MCF 10A (cell line): ENCODE data around the gene SERPINA12. TPM values are rescaled to one million over a fixed set of nuclear protein-coding genes. Genes with fewer than 3 reads are reported as not detected.

Source experiments
- BruUV-seq: library from RNA; stranded (reverse); fragments of 400-500 nt; replicated peaks from 2 replicates; lab custom pipeline; 2021; lab: Mats Ljungman, UMichigan
- CTCF ChIA-PET: fragments of 300-600 bp; sonication (Branson Sonifier 250); formaldehyde crosslinking; extraction: SDS; loops from one replicate; lab custom pipeline; 2021; ENCODE audit warnings: antibody characterized with exemption, inconsistent platforms; lab: Yijun Ruan, JAX
- POLR2A ChIA-PET: fragments of 300-600, 350-650 bp; sonication (Branson Sonifier 250); formaldehyde crosslinking; extraction: SDS; loops from one replicate; lab custom pipeline; 2020; ENCODE audit warnings: antibody characterized with exemption, inconsistent platforms; lab: Yijun Ruan, JAX
- DNase-seq: peaks from one replicate; pipeline ENCODE4 v3.0.0-alpha.2; 2018; ENCODE audit not compliant: unreplicated experiment
- H3K27ac Mint-ChIP-seq: one replicate; pipeline ENCODE4 v1.8.0; 2022; ENCODE audit warnings: mild to moderate bottlenecking, low read depth, mixed read lengths; ENCODE audit not compliant: unreplicated experiment
- H3K27me3 Mint-ChIP-seq: one replicate; pipeline ENCODE4 v1.8.0; 2022; ENCODE audit warnings: mixed read lengths; ENCODE audit not compliant: insufficient read depth, unreplicated experiment
- H3K36me3 Mint-ChIP-seq: one replicate; pipeline ENCODE4 v1.8.0; 2022; ENCODE audit warnings: mild to moderate bottlenecking, moderate library complexity, mixed read lengths; ENCODE audit not compliant: insufficient read depth, unreplicated experiment
- H3K4me1 Mint-ChIP-seq: one replicate; pipeline ENCODE4 v1.8.0; 2022; ENCODE audit warnings: mixed read lengths; ENCODE audit not compliant: insufficient read depth, unreplicated experiment
- H3K4me3 Mint-ChIP-seq: one replicate; pipeline ENCODE4 v1.8.0; 2022; ENCODE audit warnings: mild to moderate bottlenecking, moderate library complexity, mixed read lengths; ENCODE audit not compliant: unreplicated experiment
- H3K9me3 Mint-ChIP-seq: one replicate; pipeline ENCODE4 v1.8.0; 2022; ENCODE audit warnings: mixed read lengths; ENCODE audit not compliant: unreplicated experiment
- intact Hi-C: fragments of 100-400 bp; cut with micrococcal nuclease; formaldehyde crosslinking; loops from 2 replicates; pipeline ENCODE4 v1.14.1; 2022
- total RNA-seq: library from RNA; stranded (reverse); gene quantifications from 2 replicates; pipeline ENCODE4 v1.2.3, GENCODE V29; 2022
- TF ChIP-seq, protein P1 (sequence below): fragments of 200-600 bp; IDR thresholded peaks from one replicate; pipeline ENCODE4 v1.8.0; 2022; ENCODE audit warnings: antibody characterized with exemption, mild to moderate bottlenecking; ENCODE audit not compliant: unreplicated experiment

The SERPINA12 gene
- total RNA-seq, 1 experiment from 2014 or later = not detected

DNA sequence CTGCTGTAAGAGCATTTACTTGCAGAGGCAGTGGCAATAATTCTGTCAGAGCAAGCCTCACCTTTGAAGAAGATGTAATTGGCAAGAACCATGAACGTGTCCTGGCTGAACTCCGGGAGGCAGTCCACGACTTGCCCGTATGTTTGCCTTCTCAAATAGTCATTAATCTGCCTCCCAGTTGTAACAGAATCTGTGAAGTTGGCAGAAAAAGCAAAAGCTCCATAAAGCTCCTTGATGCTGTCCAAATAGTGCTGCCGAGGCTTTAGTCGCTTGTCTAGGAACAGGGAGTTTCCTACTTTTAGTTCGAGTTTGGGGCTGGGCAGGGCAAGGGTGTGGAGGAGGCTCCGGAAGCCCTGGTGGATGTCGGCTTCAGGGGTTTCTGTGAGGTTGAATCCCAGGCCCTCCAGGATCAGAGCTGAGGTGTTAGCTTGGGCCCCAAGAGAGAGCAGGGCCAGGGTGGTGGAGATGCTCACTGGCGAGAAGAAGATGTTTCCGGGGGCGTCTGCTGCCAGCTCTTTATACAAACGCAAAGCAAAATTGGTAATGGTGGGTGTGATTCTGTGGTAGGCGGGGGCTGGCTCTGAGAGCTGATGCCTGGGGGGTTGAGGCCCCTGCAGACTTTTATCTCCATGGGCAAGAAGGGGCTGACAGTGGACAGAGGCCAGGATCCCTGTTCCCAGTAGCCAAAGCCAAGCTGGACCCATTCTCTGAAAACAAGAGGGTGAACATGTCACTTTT, 61.0 kb downstream of the SERPINA12 start:
- no TSS peak for BruUV-seq
- Mint-ChIP-seq H3K27me3 (peaks cover 44% of the 10 kb centered on the region), H3K4me1 (no peaks in the 10 kb centered on the region), H3K9me3 (no peaks in the 10 kb centered on the region), H3K4me3 (no peak overlapping the region), H3K36me3 (no peaks in the 10 kb centered on the region), H3K27ac (no peak overlapping the region)
- DNase-seq = no peak
- TF ChIP-seq, protein P1, sequence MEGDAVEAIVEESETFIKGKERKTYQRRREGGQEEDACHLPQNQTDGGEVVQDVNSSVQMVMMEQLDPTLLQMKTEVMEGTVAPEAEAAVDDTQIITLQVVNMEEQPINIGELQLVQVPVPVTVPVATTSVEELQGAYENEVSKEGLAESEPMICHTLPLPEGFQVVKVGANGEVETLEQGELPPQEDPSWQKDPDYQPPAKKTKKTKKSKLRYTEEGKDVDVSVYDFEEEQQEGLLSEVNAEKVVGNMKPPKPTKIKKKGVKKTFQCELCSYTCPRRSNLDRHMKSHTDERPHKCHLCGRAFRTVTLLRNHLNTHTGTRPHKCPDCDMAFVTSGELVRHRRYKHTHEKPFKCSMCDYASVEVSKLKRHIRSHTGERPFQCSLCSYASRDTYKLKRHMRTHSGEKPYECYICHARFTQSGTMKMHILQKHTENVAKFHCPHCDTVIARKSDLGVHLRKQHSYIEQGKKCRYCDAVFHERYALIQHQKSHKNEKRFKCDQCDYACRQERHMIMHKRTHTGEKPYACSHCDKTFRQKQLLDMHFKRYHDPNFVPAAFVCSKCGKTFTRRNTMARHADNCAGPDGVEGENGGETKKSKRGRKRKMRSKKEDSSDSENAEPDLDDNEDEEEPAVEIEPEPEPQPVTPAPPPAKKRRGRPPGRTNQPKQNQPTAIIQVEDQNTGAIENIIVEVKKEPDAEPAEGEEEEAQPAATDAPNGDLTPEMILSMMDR = no peak
- CTCF ChIA-PET = interaction anchor here (0.6 to 1.6 kb wide), 4 partner anchors 15 to 258 kb away, joined by 4 to 10 read pairs (median 5); no protein-coding TSS in a partner anchor
- intact Hi-C loops = no loop called here
- POLR2A ChIA-PET = interaction anchor here (0.6 kb wide), 1 partner anchor 275 kb away, joined by 3 read pairs; no protein-coding TSS in a partner anchor

DNA sequence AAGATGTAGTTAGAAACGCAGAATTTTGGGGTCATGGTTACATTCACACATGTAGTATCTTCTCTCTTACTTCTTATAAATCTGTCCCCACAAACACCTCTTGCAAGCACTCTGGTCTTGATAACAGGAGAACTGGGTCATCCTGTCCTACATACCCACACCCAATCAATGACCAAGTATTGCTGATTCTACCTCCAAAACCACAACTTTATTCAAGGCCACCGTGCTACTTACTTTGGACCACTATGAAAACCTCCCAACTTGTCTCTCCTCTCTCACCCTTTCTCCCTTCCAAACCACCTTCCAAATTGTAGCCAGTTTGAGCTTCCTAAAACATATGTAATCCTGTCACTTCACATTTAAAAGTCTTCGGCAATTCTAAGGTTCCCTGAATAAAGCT, 62.1 kb downstream of the SERPINA12 start:
- intact Hi-C loops = no loop called here
- ChIA-PET CTCF (interaction anchor here (0.6 to 1.3 kb wide), 5 partner anchors 13 to 311 kb away, joined by 3 to 6 read pairs (median 4); no protein-coding TSS in a partner anchor), POLR2A (interaction anchor here (0.6 kb wide), 1 partner anchor 163 kb away, joined by 3 read pairs; no protein-coding TSS in a partner anchor)
- Mint-ChIP-seq H3K36me3 (no peaks in the 10 kb centered on the region), H3K27me3 (peaks cover 34% of the 10 kb centered on the region), H3K4me1 (no peaks in the 10 kb centered on the region), H3K9me3 (no peaks in the 10 kb centered on the region), H3K27ac (no peak overlapping the region), H3K4me3 (no peak overlapping the region)
- no TSS peak for BruUV-seq
- TF ChIP-seq, protein P1 = no peak
- DNase-seq = no peak

DNA sequence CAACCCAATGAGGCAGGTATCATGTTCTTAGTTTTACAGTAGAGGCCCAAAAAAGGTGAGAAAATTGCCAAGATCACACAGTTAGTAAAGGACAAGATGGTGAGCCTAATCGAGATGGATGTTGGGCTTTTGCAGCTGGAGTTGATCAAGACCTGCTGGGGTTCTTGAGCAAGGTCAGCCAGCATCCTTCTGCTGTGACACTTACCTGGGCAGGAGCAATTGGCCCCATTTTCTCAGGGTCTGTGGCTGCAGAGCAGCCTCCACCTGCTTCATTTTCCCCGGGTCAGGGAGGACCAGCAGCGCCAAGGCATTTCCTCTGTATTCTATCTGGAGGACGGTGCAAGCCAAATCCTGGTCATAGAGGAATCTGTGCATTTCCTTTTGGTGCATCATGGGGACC, 63.1 kb downstream of the SERPINA12 start:
- TF ChIP-seq, protein P1 = no peak
- Mint-ChIP-seq H3K27ac (no peak overlapping the region), H3K4me3 (no peak overlapping the region), H3K4me1 (no peaks in the 10 kb centered on the region), H3K27me3 (peaks cover 23% of the 10 kb centered on the region), H3K36me3 (no peaks in the 10 kb centered on the region), H3K9me3 (peaks cover 7% of the 10 kb centered on the region)
- intact Hi-C loops = no loop called here
- BruUV-seq = no TSS peak
- ChIA-PET CTCF (interaction anchor here (0.8 to 1.3 kb wide), 4 partner anchors 12 to 310 kb away, joined by 3 to 6 read pairs (median 4); no protein-coding TSS in a partner anchor), POLR2A (no interaction called here)
- no peak for DNase-seq

DNA sequence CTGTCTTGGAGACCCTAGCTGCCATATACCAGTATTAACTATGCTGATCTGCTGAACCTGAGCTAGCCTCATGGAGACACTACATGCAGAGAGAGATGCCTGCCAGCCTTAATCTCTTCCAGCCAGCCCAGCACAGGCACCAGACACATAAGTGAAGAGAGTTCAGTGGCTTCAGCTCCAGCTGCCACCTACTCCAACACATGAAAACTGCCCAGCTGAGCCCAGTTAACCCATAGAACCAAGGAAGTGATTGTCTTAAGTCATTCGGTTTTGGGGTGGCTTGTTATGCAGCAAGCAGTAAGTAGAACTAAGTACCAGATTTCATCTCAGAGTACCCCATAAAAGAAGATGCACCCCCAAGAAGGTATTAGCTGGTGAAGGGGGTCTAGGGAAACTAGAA, 64.3 kb downstream of the SERPINA12 start:
- Mint-ChIP-seq H3K4me3 (no peak overlapping the region), H3K27me3 (peaks cover 12% of the 10 kb centered on the region)
- DNase-seq = no peak

More for the DNA sequence above, 64.3 kb downstream of the SERPINA12 start:
- TF ChIP-seq, protein P1 = no peak
- Mint-ChIP-seq H3K36me3 (no peaks in the 10 kb centered on the region), H3K4me1 (no peaks in the 10 kb centered on the region), H3K27ac (no peak overlapping the region), H3K9me3 (peaks cover 7% of the 10 kb centered on the region)
- ChIA-PET CTCF (interaction anchor here (0.6 to 3.2 kb wide), 5 partner anchors 11 to 154 kb away, joined by 3 to 15 read pairs (median 4); no protein-coding TSS in a partner anchor), POLR2A (no interaction called here)
- BruUV-seq = no TSS peak
- intact Hi-C loops = no loop called here
